HepG2 (cell line): ENCODE results near the gene SHMT1. TPM values are rescaled to one million over a fixed set of nuclear protein-coding genes. Genes with fewer than 3 reads are reported as not detected.

ENCODE experiments used
- ATAC-seq: fragments of 200-7000 bp; cut with Tn5 transposase; 3 replicates; pipeline ENCODE4 v1.9.1; 2020; ENCODE audit warnings: mild to moderate bottlenecking, moderate library complexity
- BruUV-seq: library from RNA; stranded (reverse); fragments of 400-500 nt; replicated peaks from 2 replicates; lab custom pipeline; 2021; lab: Mats Ljungman, UMichigan
- CTCF ChIA-PET: fragments of 300-600 bp; formaldehyde crosslinking; extraction: SDS; loops from one replicate; lab custom pipeline; 2021; ENCODE audit warnings: low total read pairs, inconsistent platforms, low intra/inter-chr PET ratio; lab: Yijun Ruan, JAX
- POLR2A ChIA-PET: fragments of 350-600 bp; sonication (Branson Sonifier 250); formaldehyde crosslinking; loops from one replicate; lab custom pipeline; 2020; ENCODE audit warnings: antibody characterized with exemption, inconsistent platforms; lab: Yijun Ruan, JAX
- DNase-seq: peaks from one replicate; pipeline ENCODE4 v3.0.0-alpha.2; 2015; ENCODE audit warnings: low spot score
- FAIRE-seq: peaks from 3 replicates; lab custom pipeline; 2011; peaks lifted over from hg19 to GRCh38; lab: Jason Lieb, UNC
- H2AFZ ChIP-seq: one replicate; pipeline ENCODE4 v1.6.1; 2011; ENCODE audit warnings: low read length, inconsistent platforms
- H3K27ac ChIP-seq: fragments of 300-600 bp; 3 replicates; pipeline ENCODE4 v1.8.0; 2011; ENCODE audit warnings: mixed run types, mild to moderate bottlenecking, mixed read lengths, low read length, inconsistent platforms; ENCODE audit not compliant: insufficient read depth; ENCODE audit errors: extremely low read length
- H3K27me3 ChIP-seq, 2 experiments: fragments of 200-600 bp in 1 of 2; 2 replicates in 1 of 2; 3 replicates in 1 of 2; pipeline versions ENCODE4 v1.6.0 to v1.8.0; 2011; ENCODE audit warnings: low read length in 2 of 2, mild to moderate bottlenecking in 2 of 2, moderate library complexity in 2 of 2, inconsistent platforms in 1 of 2; ENCODE audit not compliant: insufficient read depth in 2 of 2, control insufficient read depth in 1 of 2
- H3K36me3 ChIP-seq, 2 experiments: fragments of 200-600 bp in 1 of 2; replicated peaks in 1 of 2; 2 replicates in 1 of 2; 3 replicates in 1 of 2; pipeline versions ENCODE4 v1.5.1 to v1.8.0; 2011; ENCODE audit warnings: low read length in 2 of 2, inconsistent platforms in 1 of 2; ENCODE audit not compliant: insufficient read depth in 2 of 2, control insufficient read depth in 1 of 2
- H3K4me1 ChIP-seq: 2 replicates; pipeline ENCODE4 v1.5.1; 2012; ENCODE audit warnings: low read length, inconsistent platforms; ENCODE audit not compliant: insufficient read depth
- H3K4me2 ChIP-seq: 2 replicates; pipeline ENCODE4 v1.6.0; 2011; ENCODE audit warnings: low read depth, low read length, inconsistent platforms
- H3K4me3 ChIP-seq, 3 experiments: fragments of 200-600 bp in 1 of 3; sonication (generic), shearing (Covaris generic) in 1 of 3; replicated peaks in 1 of 3; 2 replicates each; pipeline ENCODE4 v1.5.1; 2011 to 2016; ENCODE audit warnings: low read length in 3 of 3, inconsistent platforms in 2 of 3, low read depth in 2 of 3, mild to moderate bottlenecking in 2 of 3, control low read depth in 1 of 3, mixed read lengths in 1 of 3; ENCODE audit not compliant: insufficient read depth in 1 of 3
- H3K79me2 ChIP-seq: one replicate; pipeline ENCODE4 v1.6.1; 2011; ENCODE audit warnings: low read length, inconsistent platforms; ENCODE audit not compliant: insufficient read depth
- H3K9ac ChIP-seq: 2 replicates; pipeline ENCODE4 v1.6.0; 2011; ENCODE audit warnings: mild to moderate bottlenecking, low read depth, low read length, inconsistent platforms; ENCODE audit not compliant: insufficient read depth
- H3K9me3 ChIP-seq: 2 replicates; pipeline ENCODE4 v1.5.1; 2012; ENCODE audit warnings: mild to moderate bottlenecking, low read length
- H4K20me1 ChIP-seq: 2 replicates; pipeline ENCODE4 v1.6.0; 2011; ENCODE audit warnings: inconsistent platforms, mild to moderate bottlenecking, low read length, moderate library complexity; ENCODE audit not compliant: insufficient read depth
- AHR ChIP-seq: IDR thresholded peaks from 2 replicates; pipeline ENCODE4 v1.6.1; 2018; ENCODE audit warnings: missing genetic modification reagents, missing compliant biosample characterization
- BRD4 ChIP-seq: sonication (generic); formaldehyde crosslinking; IDR thresholded peaks from 2 replicates; pipeline ENCODE4 v1.4.0; 2020; ENCODE audit warnings: missing genetic modification reagents
- FOXC1 ChIP-seq: sonication (generic); formaldehyde crosslinking; IDR thresholded peaks from 2 replicates; pipeline ENCODE4 v1.8.0; 2022; ENCODE audit warnings: mild to moderate bottlenecking, missing genetic modification reagents, borderline replicate concordance
- IKZF4 ChIP-seq: sonication (generic); formaldehyde crosslinking; IDR thresholded peaks from 2 replicates; pipeline ENCODE4 v1.5.1; 2020; ENCODE audit warnings: borderline replicate concordance, mild to moderate bottlenecking, low read depth, missing genetic modification reagents; ENCODE audit errors: not compliant biosample characterization
- JDP2 ChIP-seq: sonication (generic); formaldehyde crosslinking; IDR thresholded peaks from 2 replicates; pipeline ENCODE4 v1.8.1; 2022; ENCODE audit warnings: missing genetic modification reagents, borderline replicate concordance
- KDM2A ChIP-seq: sonication (generic); formaldehyde crosslinking; IDR thresholded peaks from 2 replicates; pipeline ENCODE4 v1.4.0; 2020; ENCODE audit warnings: low read depth, missing genetic modification reagents, borderline replicate concordance
- KDM5B ChIP-seq: sonication (generic); formaldehyde crosslinking; IDR thresholded peaks from 2 replicates; pipeline ENCODE4 v1.4.0; 2020; ENCODE audit warnings: missing genetic modification reagents, mild to moderate bottlenecking, borderline replicate concordance
- MAX ChIP-seq: IDR thresholded peaks from 2 replicates; pipeline ENCODE4 v1.6.1; 2012; ENCODE audit warnings: inconsistent platforms
- NFAT5 ChIP-seq: sonication (generic); formaldehyde crosslinking; IDR thresholded peaks from 2 replicates; pipeline ENCODE4 v1.4.0; 2020; ENCODE audit warnings: missing genetic modification reagents
- NPAS2 ChIP-seq: sonication (generic); formaldehyde crosslinking; IDR thresholded peaks from 2 replicates; pipeline ENCODE4 v1.8.0; 2022; ENCODE audit warnings: mild to moderate bottlenecking, missing genetic modification reagents, borderline replicate concordance
- NR3C1 ChIP-seq: sonication (generic); formaldehyde crosslinking; IDR thresholded peaks from 2 replicates; pipeline ENCODE4 v1.4.0; 2020; ENCODE audit warnings: missing genetic modification reagents
- SATB2 ChIP-seq: sonication (generic); formaldehyde crosslinking; IDR thresholded peaks from 2 replicates; pipeline ENCODE4 v1.5.0; 2020; ENCODE audit warnings: missing genetic modification reagents
- SMAD9 ChIP-seq: sonication (generic); formaldehyde crosslinking; IDR thresholded peaks from 2 replicates; pipeline ENCODE4 v1.5.1; 2020; ENCODE audit warnings: mild to moderate bottlenecking, missing genetic modification reagents
- SRF ChIP-seq: IDR thresholded peaks from 2 replicates; pipeline ENCODE4 v1.6.1; 2011; ENCODE audit warnings: mild to moderate bottlenecking, low read depth, low read length, moderate library complexity
- ZBTB21 ChIP-seq: sonication (generic); formaldehyde crosslinking; IDR thresholded peaks from 2 replicates; pipeline ENCODE4 v1.4.0; 2020; ENCODE audit warnings: missing genetic modification reagents
- ZSCAN20 ChIP-seq: sonication (generic); formaldehyde crosslinking; IDR thresholded peaks from 2 replicates; pipeline ENCODE4 v1.4.0; 2020; ENCODE audit warnings: missing genetic modification reagents, mild to moderate bottlenecking, borderline replicate concordance
- WGBS: methylation state at CpG from one replicate; pipeline ENCODE4 v1.1.6; 2017; ENCODE audit warnings: low lambda C conversion rate; 5-methylcytosine and 5-hydroxymethylcytosine counted together
- in situ Hi-C: cut with HindIII; loops from 2 replicates; pipeline ENCODE4 v1.10.0; 2017; ENCODE audit warnings: low pct_unique_long_range_greater_than_20kb; ENCODE audit not compliant: extremely low pct_ligation_motif_present
- intact Hi-C: fragments of 100-400 bp; cut with micrococcal nuclease; formaldehyde crosslinking; loops from one replicate; pipeline ENCODE4 v1.10.0; 2022; ENCODE audit not compliant: unreplicated experiment
- polyA plus RNA-seq, 8 experiments: library from polyadenylated mRNA; depleted of rRNA in 3 of 8; stranded (reverse) in 7 of 8; unstranded in 1 of 8; fragments of >200 nt; fragmentation: Illumina TruSeq in 4 of 8; extraction: Trizol in 4 of 8; gene quantifications; 2 replicates each; pipeline versions ENCODE4 v1.2.1 to v1.2.3, GENCODE V29; 2011 to 2016; ENCODE audit warnings: low read depth in 4 of 8, missing spikeins in 1 of 8, mixed read lengths in 1 of 8; ENCODE audit not compliant: insufficient read depth in 1 of 8
- total RNA-seq, 5 experiments: library from RNA; depleted of rRNA; stranded (reverse); fragments of >200 nt; fragmentation: Illumina TruSeq; extraction: Trizol; gene quantifications; 2 replicates each; pipeline ENCODE4 v1.2.3, GENCODE V29; 2016; ENCODE audit warnings: low read depth in 1 of 5

Gene SHMT1
- total and polyA plus RNA-seq, 2 of the 13 experiments (the other 11 are each of a cell fraction or from before 2014, with no cell fraction given): 21.3 to 48.8 TPM

- H3K36me3 ChIP-seq: peaks cover 33 to 67% of the 10 kb centered on the region in 2 experiments
- no peak for FAIRE-seq
Observed at GRCh38 chr17:18326039-18326438, 37.3 kb downstream of the SHMT1 start.

More at GRCh38 chr17:18326039-18326438, 37.3 kb downstream of the SHMT1 start:
- no TSS peak for BruUV-seq
- Histone ChIP-seq H3K4me3 (no peak overlapping the region), H4K20me1 (no peaks in the 10 kb centered on the region), H3K27ac (no peak overlapping the region), H3K79me2 (no peaks in the 10 kb centered on the region), H3K9ac (no peak overlapping the region), H3K4me2 (no peak overlapping the region), H2AFZ (no peak overlapping the region), H3K4me1 (peaks cover under 1% of the 10 kb centered on the region; the same call in 1 of the 2 replicates), H3K27me3 (no peaks in the 10 kb centered on the region), H3K9me3 (no peaks in the 10 kb centered on the region)
- in situ Hi-C loops: no loop called here
- 98% methylated on average over 2 of the region's 2 CpGs for WGBS
- TF ChIP-seq AHR (CRISPR knock-in tag) (no peak), ZSCAN20 (no peak), SRF (no peak), FOXC1 (no peak), IKZF4 (no peak), JDP2 (CRISPR knock-in tag) (no peak), MAX (no peak), KDM2A (CRISPR knock-in tag) (no peak), SATB2 (CRISPR knock-in tag) (no peak), NFAT5 (CRISPR knock-in tag) (no peak), NR3C1 (no peak), KDM5B (CRISPR knock-in tag) (no peak), BRD4 (CRISPR knock-in tag) (no peak), NPAS2 (CRISPR knock-in tag) (no peak), ZBTB21 (no peak), SMAD9 (CRISPR knock-in tag) (no peak)
- ChIA-PET POLR2A (no interaction called here), CTCF (no interaction called here)
- ATAC-seq: no peak
- DNase-seq: no peak
- intact Hi-C loops: no loop called here
